ENCODE results near the gene TRPM8.

TRPM8 gene

DNA sequence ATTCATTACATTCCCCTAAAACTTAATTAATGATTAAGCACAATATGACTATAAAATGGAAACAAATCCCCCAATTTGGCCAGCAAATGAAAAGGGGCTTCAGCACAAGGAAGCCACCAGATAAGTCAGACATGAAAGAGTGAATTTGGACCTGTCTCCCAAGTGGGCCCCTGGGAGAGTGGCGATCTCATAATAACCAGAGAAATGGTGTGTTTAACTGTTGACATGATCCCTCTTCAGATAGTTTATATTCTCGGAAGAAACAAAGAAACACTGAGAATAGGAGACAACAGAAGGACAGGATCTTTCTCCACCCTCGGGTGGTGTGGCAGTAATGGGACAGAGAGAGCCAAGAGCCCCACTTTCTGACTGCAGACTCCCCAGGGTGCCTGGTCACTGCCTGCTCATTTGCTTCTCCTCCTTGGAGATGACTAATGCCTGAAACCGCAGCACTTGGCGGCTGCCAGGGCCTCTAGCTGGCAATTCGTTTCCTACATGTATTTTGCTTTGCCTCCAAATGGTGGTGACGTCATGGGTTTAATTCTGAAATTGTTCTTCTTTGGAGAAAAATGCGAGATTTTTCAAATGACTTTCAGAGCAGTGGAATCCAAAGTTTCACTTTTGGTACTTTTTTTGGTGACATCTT, 86.9 kb downstream of the TRPM8 start:
- peak; percentile 96 for DNase-seq

- DNase-seq: no peak
Observed at GRCh38 chr2:234005126-234005525, 88.0 kb downstream of the TRPM8 start.

- DNase-seq: no peak
Observed at GRCh38 chr2:234006501-234006900, 89.3 kb downstream of the TRPM8 start.

GRCh38 chr2:234014427-234014826, 97.3 kb downstream of the TRPM8 start:
- DNase-seq: no peak

- no peak for DNase-seq
Observed at GRCh38 chr2:234015861-234016260, 98.7 kb downstream of the TRPM8 start.

GRCh38 chr2:234019896-234020295, 102.7 kb downstream of the TRPM8 start:
- no peak for DNase-seq

GRCh38 chr2:234020332-234020731, 103.2 kb downstream of the TRPM8 start:
- no peak for DNase-seq

DNA sequence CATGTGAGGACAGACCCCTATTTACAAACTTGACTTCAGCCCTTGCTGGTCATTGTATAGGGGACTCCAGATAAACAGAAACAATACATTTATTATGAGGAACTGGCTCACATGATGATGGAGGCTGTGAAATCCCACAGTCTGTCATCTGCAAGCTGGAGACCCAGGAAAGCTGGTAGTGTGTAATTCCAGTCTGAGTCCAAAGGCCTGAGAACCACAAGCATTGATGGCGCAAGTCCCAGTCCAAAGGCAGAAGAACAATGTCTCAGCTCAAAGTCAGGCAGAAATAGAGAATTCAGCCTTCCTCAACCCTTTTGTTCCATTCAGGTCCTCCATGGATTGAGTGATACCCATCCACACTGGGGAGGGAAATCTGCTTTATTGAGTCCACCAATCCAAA, 105.3 kb downstream of the TRPM8 start:
- no peak for DNase-seq

DNA sequence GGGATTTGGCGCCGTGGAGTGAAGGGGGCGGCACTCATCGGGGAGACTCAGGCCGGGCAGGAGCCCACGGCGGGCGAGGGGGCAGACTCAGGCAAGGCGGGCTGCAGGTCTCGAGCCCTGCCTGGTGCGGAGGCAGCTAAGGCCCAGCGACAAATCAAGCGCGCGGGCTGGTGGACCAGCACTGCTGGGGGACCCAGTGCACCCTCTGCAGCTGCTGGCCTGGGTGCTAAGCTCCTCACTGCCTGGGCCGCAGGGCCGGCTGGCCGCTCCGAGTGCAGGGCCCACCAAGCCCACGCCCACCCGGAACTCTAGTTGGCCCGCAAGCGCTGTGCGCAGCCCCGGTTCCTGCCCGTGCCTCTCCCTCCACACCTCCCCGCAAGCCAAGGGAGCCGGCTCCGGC, 107.1 kb downstream of the TRPM8 start:
- DNase-seq: no peak

DNA sequence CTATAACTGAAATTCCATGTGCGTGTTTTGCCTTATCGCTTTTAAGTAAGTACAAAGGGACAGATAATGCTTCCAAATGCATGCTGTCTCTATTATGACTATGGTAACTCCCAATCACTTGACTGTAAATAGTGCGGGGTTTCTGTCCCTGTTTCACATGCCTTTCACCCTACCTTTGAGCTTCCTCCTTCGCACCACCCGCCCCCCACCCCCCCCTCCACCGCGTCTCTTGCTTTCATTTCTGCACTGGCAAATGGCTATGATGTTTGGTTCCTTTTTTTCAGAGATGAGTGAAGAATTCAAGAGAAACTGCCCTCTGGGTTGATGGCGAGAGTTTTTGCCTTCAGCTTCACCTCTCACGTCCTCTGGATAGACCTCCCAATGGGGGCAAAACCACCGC, 108.3 kb downstream of the TRPM8 start:
- DNase-seq: no peak

- peak; percentile 40 for DNase-seq
Observed at GRCh38 chr2:234025891-234026401, 108.8 kb downstream of the TRPM8 start.

GRCh38 chr2:234026693-234027254, 109.6 kb downstream of the TRPM8 start:
- DNase-seq: no peak

- DNase-seq: no peak
Observed at GRCh38 chr2:234027641-234028040, 110.5 kb downstream of the TRPM8 start.

- no peak for DNase-seq
Observed at GRCh38 chr2:234029150-234029733, 112.1 kb downstream of the TRPM8 start.

DNA sequence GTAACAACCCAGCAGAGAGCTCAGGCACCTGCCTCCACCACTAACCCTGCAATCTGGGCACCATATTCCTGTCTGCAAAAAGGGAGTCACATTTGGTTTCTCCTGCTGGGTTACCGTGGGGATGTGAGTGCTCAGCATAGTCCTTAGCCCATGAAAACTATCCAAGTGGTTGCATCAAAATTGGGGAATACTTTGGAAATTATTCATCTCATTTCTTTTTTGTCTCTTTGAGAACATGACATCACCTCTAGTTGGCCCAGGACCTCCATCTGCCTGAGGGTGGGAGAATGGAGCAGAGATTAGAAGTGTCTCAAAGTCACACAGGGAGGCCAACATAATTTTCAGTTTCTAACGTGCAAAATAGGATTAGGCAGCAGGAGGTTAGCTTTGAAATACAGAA, 114.0 kb downstream of the TRPM8 start:
- peak; percentile 9 for DNase-seq

- DNase-seq: peak; percentile 72
Observed at GRCh38 chr2:234032279-234032856, 115.2 kb downstream of the TRPM8 start.

GRCh38 chr2:234033174-234033573, 116.0 kb downstream of the TRPM8 start:
- no peak for DNase-seq

DNA sequence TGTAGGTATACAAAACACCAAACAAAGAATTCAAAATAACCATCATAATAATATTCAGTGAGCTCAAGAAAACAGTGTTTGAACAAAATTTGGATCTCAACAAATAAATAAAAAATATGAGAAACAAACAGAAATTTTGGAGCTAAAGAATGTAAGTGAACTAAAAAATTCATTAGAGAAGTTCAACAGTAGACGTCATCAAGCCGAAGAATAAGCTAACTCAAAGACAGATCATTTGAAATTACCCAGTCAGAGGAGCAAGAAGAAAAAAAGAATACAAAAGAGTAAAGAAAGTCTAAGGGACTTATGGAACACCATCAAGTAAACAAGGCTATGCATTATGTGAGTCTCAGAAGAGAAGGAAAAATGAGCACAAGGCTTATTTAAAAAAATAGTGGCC, 116.7 kb downstream of the TRPM8 start:
- no peak for DNase-seq

DNA sequence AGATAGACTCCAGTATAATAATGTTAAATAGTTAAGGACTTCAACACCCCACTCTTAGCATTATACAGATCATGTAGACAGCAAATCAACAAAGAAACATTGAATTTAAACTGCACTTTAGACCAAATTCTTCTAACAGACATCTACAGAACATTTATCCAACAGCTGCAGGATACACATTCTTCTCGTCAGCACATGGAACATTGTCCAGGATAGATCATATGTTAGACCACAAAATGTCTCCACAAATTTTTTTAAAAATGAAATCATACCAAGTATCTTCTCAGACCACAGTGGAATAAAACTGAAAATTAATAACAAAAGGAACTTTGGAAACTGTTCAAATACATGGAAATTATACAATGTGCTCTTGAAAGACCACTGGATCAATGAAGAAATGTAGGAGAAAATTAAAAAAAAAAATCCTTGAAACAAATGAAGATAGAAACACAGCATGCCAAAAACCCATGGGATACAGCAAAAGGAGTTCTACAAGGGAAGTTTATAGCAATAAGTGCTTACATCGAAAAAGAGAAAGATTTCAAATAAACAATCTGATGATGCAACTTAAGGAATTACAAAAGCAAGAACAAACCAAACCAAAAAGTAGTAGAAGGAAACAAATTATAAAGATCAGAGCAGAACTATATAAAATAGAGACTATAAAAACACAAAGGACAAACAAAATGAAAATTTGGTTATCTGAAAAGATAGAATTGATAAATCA, 121.1 kb downstream of the TRPM8 start:
- DNase-seq: no peak

GRCh38 chr2:234044157-234044556, 127.0 kb downstream of the TRPM8 start:
- peak; percentile 69 for DNase-seq

- DNase-seq: no peak
Observed at GRCh38 chr2:234046521-234046920, 129.3 kb downstream of the TRPM8 start.

GRCh38 chr2:234047361-234047760, 130.2 kb downstream of the TRPM8 start:
- no peak for DNase-seq

DNA sequence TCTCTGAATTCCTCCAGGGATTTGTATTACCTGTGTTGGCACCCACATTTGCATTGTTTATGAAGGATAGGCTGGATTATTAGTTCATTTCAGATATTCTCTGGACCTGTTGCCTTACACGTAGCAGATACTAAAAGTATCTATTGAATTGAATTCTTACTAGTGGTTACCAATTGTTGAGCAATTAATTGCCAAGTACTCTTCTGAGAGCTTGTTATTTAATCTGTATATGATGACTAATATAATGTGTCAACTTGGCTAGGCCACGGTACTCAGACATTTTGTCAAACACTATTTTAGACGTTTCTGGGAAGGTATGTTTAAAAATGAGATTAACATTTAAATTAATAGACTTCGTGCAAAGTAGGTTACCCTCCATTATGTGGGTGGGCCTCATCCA, 130.9 kb downstream of the TRPM8 start:
- DNase-seq: no peak

All from fibroblast of skin of back (primary cell).